H1 (cell line): ENCODE results near the gene TBC1D22A. TPM values are rescaled to one million over a fixed set of nuclear protein-coding genes. Genes with fewer than 3 reads are reported as not detected.

Experiments
- BRCA1 ChIP-seq: IDR thresholded peaks from 2 replicates; pipeline ENCODE4 v1.6.1; 2012; ENCODE audit warnings: low read depth, low read length, improper control_type of control experiment
- KDM1A ChIP-seq: fragments of 200-600, 300-600 bp; sonication (generic); IDR thresholded peaks from 2 replicates; pipeline ENCODE4 v1.7.1; 2016; ENCODE audit warnings: mild to moderate bottlenecking, low read length, borderline replicate concordance
- YY1 ChIP-seq: IDR thresholded peaks from 2 replicates; pipeline ENCODE4 v1.6.1; 2011; ENCODE audit warnings: low read depth, mild to moderate bottlenecking, low read length
- polyA plus RNA-seq, 7 experiments: library from polyadenylated mRNA; depleted of rRNA in 3 of 7; stranded (reverse) in 5 of 7; unstranded in 2 of 7; fragments of >200 nt in 5 of 7; fragments of 200-250 nt in 2 of 7; gene quantifications; 1 replicate in 5 of 7; 2 replicates in 1 of 7; 4 replicates in 1 of 7; pipeline versions ENCODE4 v1.2.1 to v1.2.3, GENCODE V29; 2011 to 2013; ENCODE audit warnings: missing spikeins in 2 of 7, mixed read lengths in 2 of 7
- total RNA-seq: library from RNA; stranded (reverse); fragmentation: NEBNext Ultra II Directional; extraction: Animal tissue kit (Norgen Biotek cat#: 25700); gene quantifications from 2 replicates; pipeline ENCODE4 v1.2.1, GENCODE V29; 2021
- TF ChIP-seq, protein P1 (sequence below): IDR thresholded peaks from 2 replicates; pipeline ENCODE4 v1.6.1; 2012; ENCODE audit warnings: low read length, inconsistent platforms

TBC1D22A gene
- total and polyA plus RNA-seq, 2 of the 8 experiments (the other 6 are each of a cell fraction or from before 2014, with no cell fraction given): 11.9 to 18.4 TPM

DNA sequence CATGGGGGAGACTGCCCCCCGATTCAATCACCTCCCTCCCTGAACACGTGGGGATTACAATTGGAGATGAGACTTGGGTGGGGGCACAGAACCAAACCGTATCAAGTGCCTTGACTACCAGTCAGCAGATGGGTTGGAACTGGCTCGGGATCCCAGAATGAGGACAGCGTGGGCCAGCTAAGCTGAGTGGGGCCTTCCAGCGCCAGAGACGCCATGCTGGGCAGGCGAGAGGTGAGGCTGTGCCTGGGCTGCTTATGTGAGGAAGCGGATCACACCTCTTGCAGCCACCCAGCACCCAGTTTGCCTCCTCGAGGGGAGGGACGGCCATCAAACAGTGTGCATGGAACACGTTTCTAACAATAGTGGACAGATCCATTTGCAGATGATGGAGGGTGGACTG is 195.1 kb downstream of the TBC1D22A start (continued):
- TF ChIP-seq BRCA1 (no peak), YY1 (no peak), KDM1A (no peak)
- TF ChIP-seq, protein P1, sequence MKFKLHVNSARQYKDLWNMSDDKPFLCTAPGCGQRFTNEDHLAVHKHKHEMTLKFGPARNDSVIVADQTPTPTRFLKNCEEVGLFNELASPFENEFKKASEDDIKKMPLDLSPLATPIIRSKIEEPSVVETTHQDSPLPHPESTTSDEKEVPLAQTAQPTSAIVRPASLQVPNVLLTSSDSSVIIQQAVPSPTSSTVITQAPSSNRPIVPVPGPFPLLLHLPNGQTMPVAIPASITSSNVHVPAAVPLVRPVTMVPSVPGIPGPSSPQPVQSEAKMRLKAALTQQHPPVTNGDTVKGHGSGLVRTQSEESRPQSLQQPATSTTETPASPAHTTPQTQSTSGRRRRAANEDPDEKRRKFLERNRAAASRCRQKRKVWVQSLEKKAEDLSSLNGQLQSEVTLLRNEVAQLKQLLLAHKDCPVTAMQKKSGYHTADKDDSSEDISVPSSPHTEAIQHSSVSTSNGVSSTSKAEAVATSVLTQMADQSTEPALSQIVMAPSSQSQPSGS: no peak
